Endodermal cell (in vitro differentiated cells): ENCODE data around the gene CATSPER3. TPM values are rescaled to one million over a fixed set of nuclear protein-coding genes. Genes with fewer than 3 reads are reported as not detected.

Experiments used
- DNase-seq: peaks from one replicate; pipeline ENCODE4 v3.0.0-alpha.2; 2017
- H3K27ac ChIP-seq: 2 replicates; pipeline ENCODE4 v1.5.1; 2013; ENCODE audit warnings: mild to moderate bottlenecking, low read depth, low read length, moderate library complexity
- H3K27me3 ChIP-seq: 2 replicates; pipeline ENCODE4 v1.6.1; 2013; ENCODE audit warnings: mild to moderate bottlenecking, low read length, moderate library complexity; ENCODE audit not compliant: insufficient read depth, control insufficient read depth, poor library complexity, severe bottlenecking
- H3K36me3 ChIP-seq: 2 replicates; pipeline ENCODE4 v1.7.0; 2013; ENCODE audit warnings: mild to moderate bottlenecking, low read length, moderate library complexity; ENCODE audit not compliant: control insufficient read depth, insufficient read depth
- H3K4me1 ChIP-seq: one replicate; pipeline ENCODE4 v1.7.0; 2013; ENCODE audit warnings: low read length; ENCODE audit not compliant: control insufficient read depth, insufficient read depth
- H3K4me3 ChIP-seq: 2 replicates; pipeline ENCODE4 v1.5.1; 2013; ENCODE audit warnings: mild to moderate bottlenecking, low read length, moderate library complexity
- H3K9ac ChIP-seq: 2 replicates; pipeline ENCODE4 v1.6.1; 2013; ENCODE audit warnings: mild to moderate bottlenecking, low read length, moderate library complexity; ENCODE audit not compliant: poor library complexity, severe bottlenecking; ENCODE audit errors: extremely low read depth
- H3K9me3 ChIP-seq: 2 replicates; pipeline ENCODE4 v1.6.1; 2013; ENCODE audit warnings: mild to moderate bottlenecking, low read length, moderate library complexity; ENCODE audit not compliant: control insufficient read depth
- H3K27ac Mint-ChIP-seq: 2 replicates; pipeline ENCODE4 v1.8.0; 2020; ENCODE audit warnings: mixed read lengths
- H3K27me3 Mint-ChIP-seq: 2 replicates; pipeline ENCODE4 v1.8.0; 2021; ENCODE audit warnings: mild to moderate bottlenecking, mixed read lengths; ENCODE audit not compliant: insufficient read depth
- H3K36me3 Mint-ChIP-seq: 2 replicates; pipeline ENCODE4 v1.8.0; 2020; ENCODE audit warnings: low read depth, mixed read lengths
- H3K4me1 Mint-ChIP-seq: 2 replicates; pipeline ENCODE4 v1.8.0; 2020; ENCODE audit warnings: mixed read lengths
- H3K4me3 Mint-ChIP-seq: 2 replicates; pipeline ENCODE4 v1.8.0; 2020; ENCODE audit warnings: mild to moderate bottlenecking, moderate library complexity, mixed read lengths
- H3K9me3 Mint-ChIP-seq: 2 replicates; pipeline ENCODE4 v1.8.0; 2020; ENCODE audit warnings: mild to moderate bottlenecking, mixed read lengths
- WGBS, 2 experiments: methylation state at CpG; one replicate each; pipeline versions ENCODE4 v1.1.5 to v1.1.7; 2013; ENCODE audit warnings: missing lambda C conversion rate in 2 of 2, mixed read lengths in 1 of 2; ENCODE audit not compliant: insufficient coverage in 1 of 2, insufficient read length in 1 of 2; 5-methylcytosine and 5-hydroxymethylcytosine counted together
- microRNA-seq: library from miRNA; unstranded; fragments of <30 nt; microRNA quantifications from one replicate; pipeline ENCODE4 v1.2.0, GENCODE V29; 2020; ENCODE audit warnings: borderline microRNAs expressed
- total RNA-seq, 2 donors: library from RNA; stranded (reverse); fragmentation: NEBNext Ultra II Directional in 1 of 2; extraction: Animal tissue kit (Norgen Biotek cat#: 25700) in 1 of 2; gene quantifications; 2 replicates in 1 of 2; 3 replicates in 1 of 2; pipeline ENCODE4 v1.2.1, GENCODE V29; 2021
- TF ChIP-seq, protein P1 (sequence below): fragments of 200-600 bp; sonication (generic); conservative IDR thresholded peaks from 2 replicates; pipeline ENCODE4 v1.5.0; 2021; ENCODE audit warnings: antibody characterized with exemption, mild to moderate bottlenecking

CATSPER3 gene
- total RNA-seq, 2 donors from 2014 or later: 0.64 to 0.68 TPM

DNA sequence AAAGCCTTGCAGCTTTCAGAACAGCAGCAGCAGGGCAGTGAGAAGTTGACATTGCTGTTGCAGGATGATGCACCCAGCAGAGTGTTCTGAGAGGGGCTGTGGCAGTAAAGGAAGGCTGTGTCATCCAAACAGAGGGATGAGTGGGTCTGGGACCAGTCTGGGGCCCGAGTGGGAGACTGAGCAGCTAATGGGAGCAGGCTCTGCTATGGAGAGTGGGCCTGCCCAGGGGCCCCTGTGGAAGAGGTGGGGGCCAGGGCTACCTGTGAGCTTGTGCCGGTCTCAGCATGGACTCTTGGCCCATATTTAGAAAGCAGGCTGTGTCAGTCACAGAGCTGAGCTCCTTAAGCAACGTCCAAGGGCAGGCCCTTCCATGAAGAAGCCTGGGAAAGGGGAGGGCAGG is 92.3 kb downstream of the CATSPER3 start:
- Mint-ChIP-seq H3K4me1 (no peaks in the 10 kb centered on the region), H3K27me3 (peaks cover 40% of the 10 kb centered on the region), H3K9me3 (no peaks in the 10 kb centered on the region), H3K27ac (no peak overlapping the region), H3K36me3 (no peaks in the 10 kb centered on the region), H3K4me3 (no peak overlapping the region)
- 75 to 80% methylated on average over 2 to 3 of the region's 3 CpGs for WGBS, 2 experiments
- TF ChIP-seq, protein P1, sequence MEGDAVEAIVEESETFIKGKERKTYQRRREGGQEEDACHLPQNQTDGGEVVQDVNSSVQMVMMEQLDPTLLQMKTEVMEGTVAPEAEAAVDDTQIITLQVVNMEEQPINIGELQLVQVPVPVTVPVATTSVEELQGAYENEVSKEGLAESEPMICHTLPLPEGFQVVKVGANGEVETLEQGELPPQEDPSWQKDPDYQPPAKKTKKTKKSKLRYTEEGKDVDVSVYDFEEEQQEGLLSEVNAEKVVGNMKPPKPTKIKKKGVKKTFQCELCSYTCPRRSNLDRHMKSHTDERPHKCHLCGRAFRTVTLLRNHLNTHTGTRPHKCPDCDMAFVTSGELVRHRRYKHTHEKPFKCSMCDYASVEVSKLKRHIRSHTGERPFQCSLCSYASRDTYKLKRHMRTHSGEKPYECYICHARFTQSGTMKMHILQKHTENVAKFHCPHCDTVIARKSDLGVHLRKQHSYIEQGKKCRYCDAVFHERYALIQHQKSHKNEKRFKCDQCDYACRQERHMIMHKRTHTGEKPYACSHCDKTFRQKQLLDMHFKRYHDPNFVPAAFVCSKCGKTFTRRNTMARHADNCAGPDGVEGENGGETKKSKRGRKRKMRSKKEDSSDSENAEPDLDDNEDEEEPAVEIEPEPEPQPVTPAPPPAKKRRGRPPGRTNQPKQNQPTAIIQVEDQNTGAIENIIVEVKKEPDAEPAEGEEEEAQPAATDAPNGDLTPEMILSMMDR: no peak
- H3K9me3 ChIP-seq: no peaks in the 10 kb centered on the region
- peaks cover 23% of the 10 kb centered on the region for H3K27me3 ChIP-seq
- no peaks in the 10 kb centered on the region for H3K36me3 ChIP-seq
- no peak overlapping the region for H3K4me3 ChIP-seq
- no peak overlapping the region for H3K9ac ChIP-seq
- DNase-seq: no peak
- H3K27ac ChIP-seq: no peak overlapping the region
- peaks cover 5% of the 10 kb centered on the region for H3K4me1 ChIP-seq

DNA sequence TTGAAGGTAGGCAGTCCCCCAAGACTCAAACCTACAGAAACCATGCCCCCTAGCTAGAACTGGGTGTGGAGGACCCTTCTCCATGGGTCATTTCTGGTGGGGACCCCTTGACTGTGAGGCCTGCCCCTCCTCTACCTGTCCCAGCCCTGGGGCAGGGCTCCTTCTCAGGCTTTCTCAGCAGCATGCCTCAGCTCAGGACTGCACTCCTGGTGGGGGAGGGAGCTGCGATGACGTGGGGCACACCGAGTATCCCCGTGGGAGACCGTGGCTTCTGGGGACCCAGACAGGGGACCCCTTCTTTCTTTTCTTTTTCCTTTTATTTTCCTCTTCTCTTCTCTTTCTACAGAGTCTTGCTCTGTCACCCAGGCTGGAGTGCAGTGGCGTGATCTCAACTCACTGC is 93.3 kb downstream of the CATSPER3 start:
- H3K27me3 Mint-ChIP-seq: peaks cover 32% of the 10 kb centered on the region
- peaks cover 5% of the 10 kb centered on the region for H3K4me1 ChIP-seq
- no peak overlapping the region for H3K27ac ChIP-seq
- no peak overlapping the region for H3K27ac Mint-ChIP-seq
- DNase-seq: no peak
- H3K4me3 ChIP-seq: no peak overlapping the region
- no peaks in the 10 kb centered on the region for H3K36me3 ChIP-seq
- no peaks in the 10 kb centered on the region for H3K36me3 Mint-ChIP-seq
- 87 to 94% methylated on average over 6 of the region's 6 CpGs for WGBS, 2 experiments
- H3K27me3 ChIP-seq: peaks cover 13% of the 10 kb centered on the region
- H3K9me3 ChIP-seq: no peaks in the 10 kb centered on the region
- no peaks in the 10 kb centered on the region for H3K4me1 Mint-ChIP-seq
- H3K4me3 Mint-ChIP-seq: no peak overlapping the region
- TF ChIP-seq, protein P1: no peak
- no peak overlapping the region for H3K9ac ChIP-seq
- H3K9me3 Mint-ChIP-seq: no peaks in the 10 kb centered on the region

Small RNA genes lying within 50 kb of the gene (microRNA-seq; reads per million reads assigned to microRNA genes)
- gene MIR4461: not detected

Other genes starting within 250 kb of the CATSPER3 start
- gene CAMLG, start 229.4 kb upstream of the CATSPER3 start, total RNA-seq: 10 to 100 TPM; 23.3 to 25.6 TPM
- 10 to 100 TPM; 78.7 to 79.4 TPM for gene DDX46, start 209.1 kb upstream of the CATSPER3 start, total RNA-seq
- 10 to 100 TPM; 33.8 to 41.0 TPM for gene C5orf24, start 121.9 kb upstream of the CATSPER3 start, total RNA-seq
- 10 to 100 TPM; 34.0 to 37.0 TPM for gene TXNDC15, start 93.5 kb upstream of the CATSPER3 start, total RNA-seq
- 10 to 100 TPM in 1 of 2 donors, 1 to 10 TPM in 1; 9.1 to 12.6 TPM for gene PCBD2, start 62.8 kb upstream of the CATSPER3 start, total RNA-seq
- 1 to 10 TPM; 1.3 to 2.4 TPM for gene PITX1, start 66.3 kb downstream of the CATSPER3 start, total RNA-seq